ENCODE measurements around the gene AK1.

The AK1 gene

DNA sequence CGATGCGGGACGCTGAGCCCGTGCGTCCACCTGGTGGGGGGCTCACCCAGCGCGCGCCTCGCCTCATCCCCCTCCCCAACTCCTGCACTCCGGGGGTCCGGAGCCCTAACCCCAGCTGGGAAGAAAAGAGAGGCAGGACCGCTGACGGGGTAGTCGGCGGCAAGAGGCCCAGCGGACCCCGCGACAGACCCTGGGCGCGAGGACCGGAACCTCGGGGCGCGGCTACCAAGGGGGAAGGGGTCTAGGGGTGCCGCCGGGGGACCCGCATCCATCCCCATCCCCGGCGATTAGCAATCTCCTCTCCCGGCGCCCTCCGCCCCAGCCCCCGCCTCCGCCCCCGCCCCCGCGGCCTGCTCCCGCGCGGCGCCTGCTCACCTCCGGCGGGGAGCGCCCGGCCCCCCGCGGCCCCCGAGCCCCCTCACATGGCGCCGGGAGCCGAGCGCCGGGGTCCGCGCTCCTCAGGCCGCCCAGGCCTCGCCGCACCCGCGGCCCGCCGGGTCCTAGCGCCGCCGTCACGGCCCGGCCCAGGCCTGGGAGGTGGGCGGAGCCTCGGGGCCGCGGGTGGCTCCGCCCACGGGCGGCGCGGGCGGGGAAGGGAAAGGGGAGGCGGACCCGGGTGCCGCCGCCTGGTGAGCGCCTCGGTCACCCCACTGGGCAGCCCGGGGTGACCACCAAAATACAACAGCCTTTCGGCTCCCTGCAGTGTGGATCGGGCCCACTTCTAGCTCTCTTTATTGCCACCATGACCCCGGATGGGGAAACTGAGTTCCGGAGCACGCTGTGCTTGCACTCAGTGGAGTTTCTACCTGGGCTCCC is 21.9 kb upstream of the AK1 start, which contains the start of gene ST6GALNAC6:
Gene ST6GALNAC6, minus strand, starts transcription at position 476 of the 816 bp plus-strand sequence. CDS start 1,622 bp downstream, outside the sequence.
- Histone ChIP-seq H3K79me1 (replicated peaks; ENCODE audit: low read length, poor library complexity, severe bottlenecking) (peaks cover 23% of the 10 kb centered on the region), H3K27ac (ENCODE audit: low read length, poor library complexity, severe bottlenecking) (peak within 1 kb of the TSS; percentile 77), H4K91ac (ENCODE audit: low read length) (peak within 1 kb of the TSS; percentile 98), H3K9me3 (ENCODE audit: control insufficient read depth, low read length) (no peaks in the 10 kb centered on the region), H2AK5ac (ENCODE audit: low read length, severe bottlenecking) (peak within 1 kb of the TSS; percentile 25), H2BK12ac (ENCODE audit: low read length in 2 of 2) (peak within 1 kb of the TSS; percentile 69 to 94), H3K4me2 (ENCODE audit: low read length, poor library complexity, severe bottlenecking) (peak within 1 kb of the TSS; percentile 86), H3K14ac (ENCODE audit: low read length in 2 of 2) (peak within 1 kb of the TSS; percentile 58 to 78), H2AFZ (ENCODE audit: low read depth, low read length) (peak within 1 kb of the TSS; percentile 68), H3K36me3 (ENCODE audit: control insufficient read depth in 1 of 2, insufficient read depth in 2 of 2, low read depth in 1 of 2, low read length in 2 of 2) (peaks cover 28 to 29% of the 10 kb centered on the region in 2 experiments), H2BK120ac (ENCODE audit: low read depth, low read length) (peak within 1 kb of the TSS; percentile 97), H3K4me3 (ENCODE audit: insufficient read depth in 1 of 2, low read depth in 1 of 2, low read length in 2 of 2) (peak within 1 kb of the TSS; percentile 84 to 90), H3K4me1 (ENCODE audit: control insufficient read depth, insufficient read depth, low read depth, low read length) (peaks cover 44% of the 10 kb centered on the region), H3K23ac (ENCODE audit: low read length in 2 of 2) (peak within 1 kb of the TSS in 1 of 2 experiments; percentile 86), H2BK15ac (ENCODE audit: low read depth, poor library complexity, severe bottlenecking) (peak within 1 kb of the TSS; percentile 94), H3K27me3 (ENCODE audit: control insufficient read depth in 1 of 2, insufficient read depth in 1 of 2, low read length in 2 of 2) (no peaks in the 10 kb centered on the region), H4K8ac (ENCODE audit: low read length) (peak within 1 kb of the TSS; percentile 92), H2BK5ac (ENCODE audit: low read depth, low read length, poor library complexity, severe bottlenecking) (peak within 1 kb of the TSS; percentile 85), H3K18ac (ENCODE audit: low read depth in 1 of 2, low read length in 2 of 2) (peak within 1 kb of the TSS; percentile 95 to 97), H3K4ac (ENCODE audit: low read depth in 1 of 2, low read length in 2 of 2) (peak within 1 kb of the TSS; percentile 98 to 100), H3K9ac (ENCODE audit: low read length) (peak within 1 kb of the TSS; percentile 98)
- DNase-seq: peak; percentile 77
- 3% methylated on average over 48 of the region's 89 CpGs for WGBS

DNA sequence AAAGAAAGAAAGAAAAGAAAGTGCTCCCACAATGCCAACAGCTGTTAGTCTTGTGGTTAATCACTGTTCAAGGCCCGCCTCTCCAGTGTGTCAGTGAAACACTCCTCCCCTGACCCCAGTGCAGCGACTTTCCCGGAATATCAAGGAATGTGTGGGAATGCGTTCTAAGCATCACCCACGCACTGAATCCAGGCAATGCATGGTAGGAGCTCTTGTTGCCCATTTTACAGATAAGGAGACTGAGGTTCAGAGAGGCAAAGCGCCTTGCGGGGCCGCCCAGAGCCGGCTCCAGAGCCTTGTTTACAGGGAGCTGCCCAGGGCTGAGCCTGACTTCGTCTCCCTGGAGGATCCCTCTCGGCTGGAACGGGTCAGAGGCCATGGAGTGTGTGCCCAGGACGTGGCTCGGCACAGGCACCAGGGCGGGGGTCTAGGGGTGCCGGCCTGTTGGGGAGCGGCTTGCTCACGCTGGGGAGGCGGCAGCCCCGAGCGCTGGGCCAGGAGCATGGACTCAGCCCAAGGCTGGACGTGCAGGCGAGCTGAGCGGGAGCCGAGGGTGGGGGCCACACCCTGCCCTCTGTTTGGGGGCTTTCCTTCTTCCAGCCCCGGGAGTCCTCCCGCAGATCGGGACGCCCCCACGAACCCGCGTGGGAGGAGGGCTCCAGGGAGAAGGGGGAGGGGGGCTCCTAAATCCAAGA is 21.1 kb upstream of the AK1 start:
- peak overlapping the region; percentile 97 for H2BK120ac ChIP-seq (ENCODE audit: low read depth, low read length)
- 8% methylated on average over 24 of the region's 32 CpGs for WGBS
- H3K9ac ChIP-seq (ENCODE audit: low read length): peak overlapping the region; percentile 98

DNA sequence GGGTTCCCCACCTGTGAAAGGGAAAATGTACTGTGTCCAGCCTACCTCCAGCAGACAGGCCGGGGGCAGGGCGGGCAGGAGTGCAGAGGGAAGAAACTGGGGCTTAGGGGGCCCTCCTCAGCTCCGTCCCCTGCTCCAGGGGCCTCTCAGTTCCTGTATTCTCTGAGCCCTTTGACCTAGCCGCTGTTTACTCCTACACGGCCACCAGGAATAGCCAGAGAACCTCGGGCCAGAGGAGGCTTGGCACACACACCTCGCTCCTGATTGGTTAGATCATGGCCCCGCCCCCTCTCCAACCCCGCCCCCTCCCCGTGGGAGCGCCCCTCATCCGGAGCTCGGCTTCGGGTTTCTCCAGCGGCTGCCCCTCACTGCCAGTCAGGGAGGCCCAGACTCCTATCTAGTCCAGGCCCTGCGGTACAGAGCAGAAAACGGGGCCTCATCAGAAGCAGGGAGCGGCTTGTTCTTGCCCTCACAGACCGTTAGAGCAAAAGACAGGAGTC is 19.8 kb upstream of the AK1 start:
- H3K4ac ChIP-seq (ENCODE audit: low read depth in 1 of 2, low read length in 2 of 2): peak overlapping the region in 1 of 2 experiments; percentile 94
- peaks cover 46 to 50% of the 10 kb centered on the region in 2 experiments for H3K36me3 ChIP-seq (ENCODE audit: control insufficient read depth in 1 of 2, insufficient read depth in 2 of 2, low read depth in 1 of 2, low read length in 2 of 2)
- H3K23ac ChIP-seq (ENCODE audit: low read length in 2 of 2): no peak overlapping the region
- no peaks in the 10 kb centered on the region for H3K9me3 ChIP-seq (ENCODE audit: control insufficient read depth, low read length)
- no peaks in the 10 kb centered on the region for H3K27me3 ChIP-seq (ENCODE audit: control insufficient read depth in 1 of 2, insufficient read depth in 1 of 2, low read length in 2 of 2)
- peak; percentile 92 for DNase-seq
- H2BK12ac ChIP-seq (ENCODE audit: low read length in 2 of 2): peak overlapping the region in 1 of 2 experiments; percentile 96
- peaks cover 30% of the 10 kb centered on the region for H3K4me1 ChIP-seq (ENCODE audit: control insufficient read depth, insufficient read depth, low read depth, low read length)
- peaks cover 39% of the 10 kb centered on the region for H3K79me1 ChIP-seq (replicated peaks; ENCODE audit: low read length, poor library complexity, severe bottlenecking)
- H3K27ac ChIP-seq (ENCODE audit: low read length, poor library complexity, severe bottlenecking): peak overlapping the region; percentile 30
- peak overlapping the region; percentile 98 for H3K9ac ChIP-seq (ENCODE audit: low read length)
- peak overlapping the region in 1 of 2 experiments; percentile 90 for H3K4me3 ChIP-seq (ENCODE audit: insufficient read depth in 1 of 2, low read depth in 1 of 2, low read length in 2 of 2)
- H4K8ac ChIP-seq (ENCODE audit: low read length): no peak overlapping the region
- no peak overlapping the region for H2BK15ac ChIP-seq (ENCODE audit: low read depth, poor library complexity, severe bottlenecking)
- no peak overlapping the region for H3K14ac ChIP-seq (ENCODE audit: low read length in 2 of 2)
- H2AFZ ChIP-seq (ENCODE audit: low read depth, low read length): no peak overlapping the region
- peak overlapping the region; percentile 41 for H3K4me2 ChIP-seq (ENCODE audit: low read length, poor library complexity, severe bottlenecking)
- H2AK5ac ChIP-seq (ENCODE audit: low read length, severe bottlenecking): no peak overlapping the region
- peak overlapping the region; percentile 42 to 81 for H3K18ac ChIP-seq (ENCODE audit: low read depth in 1 of 2, low read length in 2 of 2)
- 11% methylated on average over 18 of the region's 19 CpGs for WGBS
- peak overlapping the region; percentile 69 for H2BK120ac ChIP-seq (ENCODE audit: low read depth, low read length)
- no peak overlapping the region for H4K91ac ChIP-seq (ENCODE audit: low read length)
- H2BK5ac ChIP-seq (ENCODE audit: low read depth, low read length, poor library complexity, severe bottlenecking): no peak overlapping the region

More for the DNA sequence above, 21.1 kb upstream of the AK1 start:
- Histone ChIP-seq H3K27ac (ENCODE audit: low read length, poor library complexity, severe bottlenecking) (peak overlapping the region; percentile 77), H3K27me3 (ENCODE audit: control insufficient read depth in 1 of 2, insufficient read depth in 1 of 2, low read length in 2 of 2) (no peaks in the 10 kb centered on the region), H3K4me2 (ENCODE audit: low read length, poor library complexity, severe bottlenecking) (peak overlapping the region; percentile 62), H3K4me3 (ENCODE audit: insufficient read depth in 1 of 2, low read depth in 1 of 2, low read length in 2 of 2) (peak overlapping the region; percentile 84 to 90), H3K23ac (ENCODE audit: low read length in 2 of 2) (peak overlapping the region in 1 of 2 experiments; percentile 86), H3K4me1 (ENCODE audit: control insufficient read depth, insufficient read depth, low read depth, low read length) (peaks cover 37% of the 10 kb centered on the region), H3K18ac (ENCODE audit: low read depth in 1 of 2, low read length in 2 of 2) (peak overlapping the region; percentile 95 to 97), H2AK5ac (ENCODE audit: low read length, severe bottlenecking) (no peak overlapping the region), H3K79me1 (replicated peaks; ENCODE audit: low read length, poor library complexity, severe bottlenecking) (peaks cover 30% of the 10 kb centered on the region), H3K4ac (ENCODE audit: low read depth in 1 of 2, low read length in 2 of 2) (peak overlapping the region; percentile 98 to 100), H2BK15ac (ENCODE audit: low read depth, poor library complexity, severe bottlenecking) (peak overlapping the region; percentile 94), H4K91ac (ENCODE audit: low read length) (peak overlapping the region; percentile 98), H3K14ac (ENCODE audit: low read length in 2 of 2) (peak overlapping the region; percentile 58 to 78), H4K8ac (ENCODE audit: low read length) (peak overlapping the region; percentile 92), H2BK5ac (ENCODE audit: low read depth, low read length, poor library complexity, severe bottlenecking) (peak overlapping the region; percentile 85), H3K9me3 (ENCODE audit: control insufficient read depth, low read length) (no peaks in the 10 kb centered on the region), H3K36me3 (ENCODE audit: control insufficient read depth in 1 of 2, insufficient read depth in 2 of 2, low read depth in 1 of 2, low read length in 2 of 2) (peaks cover 35 to 36% of the 10 kb centered on the region in 2 experiments), H2BK12ac (ENCODE audit: low read length in 2 of 2) (peak overlapping the region; percentile 38 to 94), H2AFZ (ENCODE audit: low read depth, low read length) (peak overlapping the region; percentile 68)
- peak; percentile 94 for DNase-seq

All from mesenchymal stem cell (in vitro differentiated cells and primary cell).